Measurements from ENCODE around the gene CCDC57. TPM values are rescaled to one million over a fixed set of nuclear protein-coding genes. Genes with fewer than 3 reads are reported as not detected.

CCDC57 gene
- total and polyA plus RNA-seq, 9 of the 15 experiments (the other 6 are each of a cell fraction or from before 2014, with no cell fraction given): 0.83 to 36.2 (median 13.6) TPM

- H3K9me1 ChIP-seq (ENCODE audit: control insufficient read depth, insufficient read depth, low read length): peaks cover 3% of the 10 kb centered on the region
- CTCF ChIA-PET (ENCODE audit: low intra/inter-chr PET ratio): no interaction called here
- H3K27me3 ChIP-seq (ENCODE audit: control insufficient read depth in 2 of 2, insufficient read depth in 2 of 2, low read length in 2 of 2): no peaks in the 10 kb centered on the region
- TF ChIP-seq GABPB1 (CRISPR knock-in tag; IDR thresholded peaks at IDR 0.05) (no peak), ZNF583 (CRISPR knock-in tag; IDR thresholded peaks at IDR 0.05) (no peak), TAF15 (IDR thresholded peaks at IDR 0.05; ENCODE audit: low read depth, low read length) (no peak), GMEB1 (CRISPR knock-in tag; IDR thresholded peaks at IDR 0.05) (no peak), ZNF316 (IDR thresholded peaks at IDR 0.05) (no peak), TCF7 (IDR thresholded peaks at IDR 0.05; ENCODE audit: borderline replicate concordance) (no peak), POLR2H (tag; IDR thresholded peaks at IDR 0.05; ENCODE audit: low read depth) (no peak), COPS2 (conservative IDR thresholded peaks at IDR 0.05) (no peak), CREBBP (IDR thresholded peaks at IDR 0.05; ENCODE audit: low read depth, low read length) (no peak), GATA2 (CRISPR knock-in tag; IDR thresholded peaks at IDR 0.05) (no peak), KLF16 (IDR thresholded peaks at IDR 0.05) (no peak)
- no peaks in the 10 kb centered on the region for H4K20me1 ChIP-seq (replicated peaks; ENCODE audit: control insufficient read depth, insufficient read depth, low read length)
- H3K36me3 ChIP-seq (ENCODE audit: control insufficient read depth, insufficient read depth, low read length): peaks cover 15% of the 10 kb centered on the region; the same call in 2 of the 3 replicates
- FAIRE-seq (no peak), DNase-seq (ENCODE audit: extremely low read depth in 1 of 4, low spot score in 3 of 4) (no peak), ATAC-seq (no peak)
- no peaks in the 10 kb centered on the region; the same call in 2 of the 3 replicates for H3K79me2 ChIP-seq (ENCODE audit: control insufficient read depth, insufficient read depth, low read length)
- no peak overlapping the region for H3K4me3 ChIP-seq
- in situ Hi-C loops (cut with MboI) (no loop called here), intact Hi-C loops (cut with micrococcal nuclease) (no loop called here)
- WGBS (ENCODE audit: insufficient coverage, low coverage, missing lambda C conversion rate): 63% methylated on average over 6 of the region's 6 CpGs
- no peak overlapping the region for H3K27ac ChIP-seq (ENCODE audit: extremely low read depth, low read depth, low read length)
- no TSS peak for BruUV-seq (replicated peaks)
- no peaks in the 10 kb centered on the region for H3K9me3 ChIP-seq (replicated peaks; ENCODE audit: control insufficient read depth, insufficient read depth, low read depth, low read length)
- H2AFZ ChIP-seq (ENCODE audit: low read depth, low read length): no peak overlapping the region
- peak overlapping the region in 1 of 2 experiments; percentile 79; a peak in 2 of 4 replicates for H3K9ac ChIP-seq (ENCODE audit: insufficient read depth in 1 of 2, low read depth in 2 of 2, low read length in 2 of 2)
- H3K4me1 ChIP-seq (replicated peaks in 1 of 2; ENCODE audit: control insufficient read depth in 2 of 2, insufficient read depth in 2 of 2, low read length in 2 of 2): peaks cover 18 to 38% of the 10 kb centered on the region in 2 experiments
- H3K4me2 ChIP-seq (ENCODE audit: insufficient read depth, low read length): no peak overlapping the region
- POLR2A ChIA-PET: interaction anchor here (0.6 to 1.4 kb wide), 6 partner anchors 9 to 274 kb away, joined by 3 to 5 read pairs (median 4); partner anchors contain the start of gene FASN
These were observed 99.7 kb downstream of the CCDC57 start for GRCh38 chr17:82112914-82113311.
